HCT116 (cell line): ENCODE measurements around the gene SNF8. TPM values are rescaled to one million over a fixed set of nuclear protein-coding genes. Genes with fewer than 3 reads are reported as not detected.
"Not testable (repeated sequence)": the region's sequence is repeated elsewhere in the genome, so short reads cannot be mapped to it uniquely, and the experiment has no call there.

ENCODE experiments used
- ATAC-seq: fragments of 200-7000 bp; cut with Tn5 transposase; 2 replicates; pipeline ENCODE4 v1.9.1; 2020; ENCODE audit warnings: mild to moderate bottlenecking, moderate library complexity
- BruUV-seq: library from RNA; stranded (reverse); fragments of 400-500 nt; replicated peaks from 2 replicates; lab custom pipeline; 2021; lab: Mats Ljungman, UMichigan
- CTCF ChIA-PET: fragments of 300-600 bp; sonication (Branson Sonifier 250); formaldehyde crosslinking; loops from one replicate; lab custom pipeline; 2021; ENCODE audit warnings: antibody characterized with exemption; lab: Charles Lee
- POLR2A ChIA-PET: fragments of 300-600, 350-600 bp; sonication (Branson Sonifier 250); formaldehyde crosslinking; loops from one replicate; lab custom pipeline; 2021; ENCODE audit warnings: antibody characterized with exemption; lab: Charles Lee
- RAD21 ChIA-PET, 2 experiments: fragments of 300-600 bp; sonication (Branson Sonifier 250); formaldehyde crosslinking; loops; one replicate each; lab custom pipeline; 2023; ENCODE audit warnings: low total read pairs in 2 of 2; ENCODE audit not compliant: uncharacterized antibody in 2 of 2, unreplicated experiment in 2 of 2, low non-redundant PET in 1 of 2; lab: Charles Lee
- DNase-seq: peaks from one replicate; pipeline ENCODE4 v3.0.0-alpha.2; 2010; ENCODE audit warnings: low read depth, low spot score
- H2AFZ ChIP-seq: fragments of 200-600 bp; shearing (Covaris generic), sonication (generic); 2 replicates; pipeline ENCODE4 v1.6.1; 2017; ENCODE audit warnings: low read depth, mixed run types, mixed read lengths, antibody characterized with exemption, low read length; ENCODE audit not compliant: poor library complexity, severe bottlenecking
- H3K27ac ChIP-seq: 2 replicates; pipeline ENCODE4 v1.5.1; 2012; ENCODE audit warnings: low read depth, low read length
- H3K27me3 ChIP-seq: fragments of 200-600 bp; sonication (generic); 2 replicates; pipeline ENCODE4 v1.6.1; 2016; ENCODE audit warnings: mixed run types, low read length, mixed read lengths; ENCODE audit not compliant: insufficient read depth
- H3K36me3 ChIP-seq, 2 experiments: fragments of 200-500 bp in 1 of 2; fragments of 200-600 bp in 1 of 2; sonication (Bioruptor generic) in 1 of 2; sonication (generic) in 1 of 2; 2 replicates each; pipeline versions ENCODE4 v1.5.1 to v1.6.1; 2014 to 2016; ENCODE audit warnings: low read length in 2 of 2, inconsistent platforms in 1 of 2, mixed read lengths in 1 of 2, mixed run types in 1 of 2; ENCODE audit not compliant: insufficient read depth in 2 of 2, control insufficient read depth in 1 of 2
- H3K4me1 ChIP-seq, 2 experiments: fragments of 200-600 bp in 1 of 2; sonication (generic) in 1 of 2; 2 replicates each; pipeline versions ENCODE4 v1.5.1 to v1.6.1; 2012 to 2017; ENCODE audit warnings: low read length in 2 of 2, inconsistent platforms in 1 of 2, mild to moderate bottlenecking in 1 of 2, mixed read lengths in 1 of 2, mixed run types in 1 of 2, moderate library complexity in 1 of 2; ENCODE audit not compliant: insufficient read depth in 2 of 2, control insufficient read depth in 1 of 2
- H3K4me2 ChIP-seq: fragments of 200-600 bp; sonication (generic); 2 replicates; pipeline ENCODE4 v1.6.1; 2017; ENCODE audit warnings: mixed run types, low read length, mixed read lengths
- H3K4me3 ChIP-seq, 2 experiments: fragments of 200-600 bp in 1 of 2; sonication (generic) in 1 of 2; replicated peaks in 1 of 2; 2 replicates each; pipeline ENCODE4 v1.5.1; 2011 to 2016; ENCODE audit warnings: low read length in 2 of 2, control low read depth in 1 of 2, low read depth in 1 of 2, mild to moderate bottlenecking in 1 of 2, mixed read lengths in 1 of 2, mixed run types in 1 of 2
- H3K79me2 ChIP-seq: fragments of 200-600 bp; sonication (generic); 2 replicates; pipeline ENCODE4 v1.6.1; 2017; ENCODE audit warnings: mild to moderate bottlenecking, mixed run types, low read length, moderate library complexity, mixed read lengths; ENCODE audit not compliant: insufficient read depth
- H3K9ac ChIP-seq: fragments of 200-600 bp; sonication (generic); 2 replicates; pipeline ENCODE4 v1.6.1; 2016; ENCODE audit warnings: low read length, mixed read lengths
- H3K9me2 ChIP-seq: fragments of 200-600 bp; sonication (generic), shearing (Covaris generic); 2 replicates; pipeline ENCODE4 v1.6.1; 2017; ENCODE audit warnings: mixed run types, mild to moderate bottlenecking, moderate library complexity; ENCODE audit not compliant: insufficient read depth
- H3K9me3 ChIP-seq, 2 experiments: fragments of 200-500 bp in 1 of 2; fragments of 200-600 bp in 1 of 2; sonication (Bioruptor generic) in 1 of 2; sonication (generic) in 1 of 2; 2 replicates each; pipeline ENCODE4 v1.6.1; 2014 to 2017; ENCODE audit warnings: low read length in 2 of 2, mixed read lengths in 2 of 2, inconsistent platforms in 1 of 2, low read depth in 1 of 2, mild to moderate bottlenecking in 1 of 2, mixed run types in 1 of 2, moderate library complexity in 1 of 2; ENCODE audit not compliant: control insufficient read depth in 1 of 2, insufficient read depth in 1 of 2
- H4K20me1 ChIP-seq: fragments of 200-600 bp; sonication (generic), shearing (Covaris generic); 2 replicates; pipeline ENCODE4 v1.6.1; 2017; ENCODE audit warnings: mixed run types, mild to moderate bottlenecking, moderate library complexity; ENCODE audit not compliant: insufficient read depth
- POLR2AphosphoS5 ChIP-seq: IDR thresholded peaks from 2 replicates; pipeline ENCODE4 v1.6.1; 2011; ENCODE audit warnings: mild to moderate bottlenecking, low read depth, low read length, moderate library complexity
- YY1 ChIP-seq: IDR thresholded peaks from 2 replicates; pipeline ENCODE4 v1.6.1; 2011; ENCODE audit warnings: low read length, low read depth, moderate library complexity, mild to moderate bottlenecking; ENCODE audit not compliant: insufficient replicate concordance; ENCODE audit errors: extremely low read depth
- ZBTB33 ChIP-seq: IDR thresholded peaks from 2 replicates; pipeline ENCODE4 v1.6.1; 2011; ENCODE audit warnings: mild to moderate bottlenecking, low read length, moderate library complexity; ENCODE audit not compliant: insufficient replicate concordance; ENCODE audit errors: extremely low read depth
- intact Hi-C: fragments of 100-400 bp; cut with micrococcal nuclease; formaldehyde crosslinking; loops from 2 replicates; pipeline ENCODE4 v1.10.0; 2022
- total RNA-seq: library from RNA; stranded (reverse); gene quantifications from one replicate; pipeline ENCODE4 v1.2.1, GENCODE V29; 2021; ENCODE audit not compliant: unreplicated experiment

SNF8 gene
- total RNA-seq, 1 experiment from 2014 or later = 178 TPM

GRCh38 chr17:48951572-48951971 lies 6.9 kb upstream of the SNF8 start (continued):
- TF ChIP-seq ZBTB33 = no peak
- TF ChIP-seq POLR2AphosphoS5 = no peak
- no peak for TF ChIP-seq YY1

GRCh38 chr17:48945261-48945651 lies 614 bp upstream of the SNF8 start:
- H3K27ac ChIP-seq = peak overlapping the region; percentile 92
- H3K27me3 ChIP-seq, H4K20me1 ChIP-seq, intact Hi-C loops, DNase-seq, H2AFZ ChIP-seq, H3K9me2 ChIP-seq, ATAC-seq, H3K9me3 ChIP-seq: not testable (repeated sequence)
- peak overlapping the region; percentile 68 to 72 for H3K4me3 ChIP-seq
- H3K79me2 ChIP-seq = peaks cover 39% of the 10 kb centered on the region
- TSS peak; percentile 96 for BruUV-seq
- peaks cover 9 to 17% of the 10 kb centered on the region in 2 experiments for H3K4me1 ChIP-seq
- peak overlapping the region; percentile 76 for H3K9ac ChIP-seq
- H3K36me3 ChIP-seq = peaks cover 11 to 14% of the 10 kb centered on the region in 2 experiments
- CTCF ChIA-PET = interaction anchor here (0.9 to 2.4 kb wide), 3 partner anchors 53 to 91 kb away, joined by 3 to 19 read pairs (median 5); partner anchors contain the start of gene ATP5MC1
- peak overlapping the region; percentile 98 for H3K4me2 ChIP-seq
- POLR2A ChIA-PET = interaction anchor here (0.5 to 1.4 kb wide), 11 partner anchors 7 to 90 kb away, joined by 3 to 8 read pairs (median 3); partner anchors contain the start of gene ATP5MC1
- RAD21 ChIA-PET = interaction anchor here (0.9 to 1.3 kb wide), 3 partner anchors 87 to 91 kb away, joined by 3 to 4 read pairs (median 3); no protein-coding TSS in a partner anchor
